Ovary (tissue), 3 donors: ENCODE measurements around the gene CTAGE1.

ENCODE experiments used
- EP300 ChIP-seq: sonication (generic); formaldehyde crosslinking; IDR thresholded peaks from one replicate; pipeline ENCODE4 v1.6.1; 2017; ENCODE audit warnings: antibody characterized with exemption
- POLR2A ChIP-seq: fragments of 450-650 bp; IDR thresholded peaks from one replicate; pipeline ENCODE4 v1.6.1; 2017; ENCODE audit warnings: antibody characterized with exemption, mild to moderate bottlenecking, moderate library complexity
- TF ChIP-seq, protein P1 (sequence below), 3 donors: fragments of 450-650 bp in 2 of 3; fragments of 200-600 bp in 1 of 3; IDR thresholded peaks; one replicate each; pipeline versions ENCODE4 v1.5.1 to v1.8.0; 2016 to 2022; ENCODE audit warnings: antibody characterized with exemption in 3 of 3, mild to moderate bottlenecking in 1 of 3
- donor health status: DM: no; HTN: no; CAD: no.

DNA sequence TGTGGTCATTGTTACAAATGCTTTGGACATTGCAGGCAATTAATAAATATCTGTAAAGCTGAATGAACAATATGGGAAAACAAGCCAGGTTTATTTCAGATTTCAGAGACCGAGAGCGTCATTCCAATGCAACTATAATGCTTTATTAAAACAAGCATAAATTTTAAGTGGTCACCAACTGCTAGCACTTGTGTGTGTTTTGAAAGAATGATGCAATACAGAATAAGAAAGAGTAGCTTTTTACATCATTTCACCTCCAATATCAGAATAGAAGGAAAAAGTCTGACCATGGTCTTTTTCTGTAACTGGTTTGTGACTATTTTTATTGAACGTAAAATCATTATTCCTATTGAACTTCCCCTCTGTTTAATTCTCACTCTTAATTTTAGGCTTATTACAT, 7.6 kb downstream of the CTAGE1 start:
- TF ChIP-seq, protein P1, sequence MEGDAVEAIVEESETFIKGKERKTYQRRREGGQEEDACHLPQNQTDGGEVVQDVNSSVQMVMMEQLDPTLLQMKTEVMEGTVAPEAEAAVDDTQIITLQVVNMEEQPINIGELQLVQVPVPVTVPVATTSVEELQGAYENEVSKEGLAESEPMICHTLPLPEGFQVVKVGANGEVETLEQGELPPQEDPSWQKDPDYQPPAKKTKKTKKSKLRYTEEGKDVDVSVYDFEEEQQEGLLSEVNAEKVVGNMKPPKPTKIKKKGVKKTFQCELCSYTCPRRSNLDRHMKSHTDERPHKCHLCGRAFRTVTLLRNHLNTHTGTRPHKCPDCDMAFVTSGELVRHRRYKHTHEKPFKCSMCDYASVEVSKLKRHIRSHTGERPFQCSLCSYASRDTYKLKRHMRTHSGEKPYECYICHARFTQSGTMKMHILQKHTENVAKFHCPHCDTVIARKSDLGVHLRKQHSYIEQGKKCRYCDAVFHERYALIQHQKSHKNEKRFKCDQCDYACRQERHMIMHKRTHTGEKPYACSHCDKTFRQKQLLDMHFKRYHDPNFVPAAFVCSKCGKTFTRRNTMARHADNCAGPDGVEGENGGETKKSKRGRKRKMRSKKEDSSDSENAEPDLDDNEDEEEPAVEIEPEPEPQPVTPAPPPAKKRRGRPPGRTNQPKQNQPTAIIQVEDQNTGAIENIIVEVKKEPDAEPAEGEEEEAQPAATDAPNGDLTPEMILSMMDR (IDR thresholded peaks at IDR 0.05), result no peak
- TF ChIP-seq POLR2A, result no peak
- no peak for TF ChIP-seq EP300
